Activated CD4-positive, CD25-positive, alpha-beta regulatory T cell treated with anti-CD3 and anti-CD28 coated beads, Interleukin-2, amount 50 U/mL, for 72 hours (primary cell): Measurements from ENCODE around the gene VTCN1.
"Not testable (repeated sequence)": the region's sequence is repeated elsewhere in the genome, so short reads cannot be mapped to it uniquely, and the experiment has no call there.

Experiments used
- DNase-seq: peaks from one replicate; pipeline ENCODE4 v3.0.0; 2021

Gene VTCN1

GRCh38 chr1:117210831-117211261 is at the start of gene VTCN1:
Gene VTCN1, minus strand, starts transcription at chr1:117210927. Its CDS starts 72 bp downstream, at chr1:117210855.
- DNase-seq: no peak

- DNase-seq: no peak
These were observed 48.1 kb upstream of the VTCN1 start for GRCh38 chr1:117258791-117259190.

- not testable (repeated sequence) for DNase-seq
These were observed 47.3 kb upstream of the VTCN1 start for GRCh38 chr1:117258075-117258474.

- DNase-seq: no peak
These were observed 46.6 kb upstream of the VTCN1 start for GRCh38 chr1:117257291-117257690.

- no peak for DNase-seq
These were observed 39.4 kb upstream of the VTCN1 start for GRCh38 chr1:117250061-117250606.

GRCh38 chr1:117244971-117245370 is 34.2 kb upstream of the VTCN1 start:
- DNase-seq: no peak

- no peak for DNase-seq
These were observed 33.6 kb upstream of the VTCN1 start for GRCh38 chr1:117244306-117244705.

GRCh38 chr1:117241512-117241911 is 30.8 kb upstream of the VTCN1 start:
- no peak for DNase-seq

GRCh38 chr1:117240547-117240946 is 29.8 kb upstream of the VTCN1 start:
- DNase-seq: no peak

- DNase-seq: no peak
These were observed 28.7 kb upstream of the VTCN1 start for GRCh38 chr1:117239467-117239866.

GRCh38 chr1:117237726-117238381 is 27.1 kb upstream of the VTCN1 start:
- DNase-seq: no peak

GRCh38 chr1:117235863-117236465 is 25.2 kb upstream of the VTCN1 start:
- no peak for DNase-seq

- DNase-seq: no peak
These were observed 21.8 kb upstream of the VTCN1 start for GRCh38 chr1:117232531-117232930.

- no peak for DNase-seq
These were observed 21.1 kb upstream of the VTCN1 start for GRCh38 chr1:117231748-117232373.

- no peak for DNase-seq
These were observed 20.6 kb upstream of the VTCN1 start for GRCh38 chr1:117231312-117231711.

- DNase-seq: no peak
These were observed 18.5 kb upstream of the VTCN1 start for GRCh38 chr1:117229217-117229616.

GRCh38 chr1:117225931-117226330 is 15.2 kb upstream of the VTCN1 start:
- no peak for DNase-seq

GRCh38 chr1:117216718-117217117 is 6.0 kb upstream of the VTCN1 start:
- no peak for DNase-seq

GRCh38 chr1:117215733-117216462 is 5.2 kb upstream of the VTCN1 start:
- DNase-seq: no peak

- DNase-seq: no peak
These were observed 4.3 kb upstream of the VTCN1 start for GRCh38 chr1:117215019-117215418.

- DNase-seq: no peak
These were observed 2.3 kb upstream of the VTCN1 start for GRCh38 chr1:117213046-117213445.

- DNase-seq: no peak
These were observed 341 bp downstream of the VTCN1 start for GRCh38 chr1:117210386-117210785.

- DNase-seq: no peak
These were observed 1.6 kb downstream of the VTCN1 start for GRCh38 chr1:117209094-117209493.
